Activated gamma-delta T cell (primary cell): ENCODE results near the gene SIRPB2.

Experiments
- DNase-seq: peaks from one replicate; lab custom pipeline; 2025; lab: John Stamatoyannopoulos, UW
- total RNA-seq, 2 donors: gene quantifications; one replicate each; lab custom pipeline; 2026; lab: John Stamatoyannopoulos, UW

The SIRPB2 gene
- total RNA-seq: 0.05 to 0.22 reads per million in 2 donors

- no peak for DNase-seq
Observed at GRCh38 chr20:1491281-1491840, at the start of gene SIRPB2. SIRPB2 (minus strand) TSS chr20:1491420; CDS start chr20:1491359, 61 bp downstream.

DNA sequence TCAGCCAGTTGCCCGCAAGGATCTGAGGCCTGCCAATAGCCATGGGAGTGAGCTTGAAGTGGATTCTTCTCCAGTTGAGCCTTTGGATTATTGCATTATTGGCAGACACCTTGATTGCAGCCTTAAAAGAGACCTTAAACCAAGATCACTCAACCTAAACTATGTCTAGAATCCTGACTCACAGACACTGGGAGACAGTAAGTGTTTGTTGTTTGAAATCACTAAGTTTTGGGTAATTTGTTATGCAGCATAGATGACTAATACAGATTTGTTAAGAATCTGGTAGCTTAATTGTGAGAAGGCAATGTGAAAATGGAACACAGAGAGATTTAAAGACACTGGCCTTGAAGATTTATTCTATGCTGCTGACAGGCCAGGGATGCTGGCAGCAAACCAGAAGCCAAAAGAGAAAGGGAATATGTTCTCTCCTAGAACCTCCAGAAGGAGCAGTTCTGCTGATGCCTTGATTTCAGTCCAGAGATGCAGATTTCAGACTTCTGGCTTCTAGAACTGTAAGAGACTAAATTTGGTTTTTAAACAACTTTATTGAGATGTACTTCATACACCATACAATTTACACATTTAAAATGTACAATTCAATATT, 48.7 kb upstream of the SIRPB2 start:
- no peak for DNase-seq

- no peak for DNase-seq
Observed at GRCh38 chr20:1538655-1539054, 47.4 kb upstream of the SIRPB2 start.

GRCh38 chr20:1537731-1538058, 46.5 kb upstream of the SIRPB2 start:
- no peak for DNase-seq

DNA sequence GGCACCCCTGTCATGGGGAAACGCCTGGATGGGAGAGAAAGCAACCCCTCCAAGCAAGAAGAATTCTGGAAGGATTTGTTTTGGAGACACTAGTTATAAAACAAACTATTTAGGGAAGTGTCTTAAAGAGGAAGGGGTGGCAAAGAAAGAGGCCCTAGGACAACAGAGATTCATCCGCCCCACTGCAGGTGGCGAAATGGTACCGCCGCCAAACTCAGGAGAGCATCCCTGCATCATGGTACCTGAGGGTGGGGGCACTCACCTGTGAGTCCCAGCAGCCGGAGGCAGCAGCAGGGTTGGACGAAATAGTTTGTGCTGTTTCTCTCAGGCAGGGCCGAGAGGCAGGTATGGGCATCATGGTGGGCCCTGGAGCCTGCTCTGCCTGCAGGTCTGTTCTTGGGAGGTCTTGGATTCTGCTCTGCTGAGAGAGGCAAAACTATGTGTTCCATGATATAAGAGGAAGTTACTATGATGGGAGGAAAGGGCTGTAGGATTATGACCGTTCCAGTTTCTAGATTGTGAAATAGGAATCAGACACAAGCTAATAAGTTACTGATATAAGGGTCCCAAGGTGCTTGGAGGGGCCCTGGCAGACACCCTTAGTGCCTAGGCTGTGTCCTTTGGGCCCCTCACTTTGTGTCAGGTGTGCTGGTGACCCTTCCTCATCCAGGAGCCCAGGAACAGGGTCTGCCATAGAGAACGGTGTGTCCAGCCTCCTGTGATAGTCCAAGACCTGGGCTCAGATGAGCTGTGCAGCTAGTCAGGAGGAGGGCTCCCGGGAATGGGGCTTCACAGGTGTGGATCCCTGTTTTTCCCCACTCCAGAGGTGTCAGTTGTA, 45.9 kb upstream of the SIRPB2 start:
- no peak for DNase-seq

GRCh38 chr20:1535420-1536175, 44.4 kb upstream of the SIRPB2 start:
- no peak for DNase-seq

GRCh38 chr20:1534526-1534925, 43.3 kb upstream of the SIRPB2 start:
- DNase-seq: no peak

- no peak for DNase-seq
Observed at GRCh38 chr20:1533059-1533458, 41.8 kb upstream of the SIRPB2 start.

DNA sequence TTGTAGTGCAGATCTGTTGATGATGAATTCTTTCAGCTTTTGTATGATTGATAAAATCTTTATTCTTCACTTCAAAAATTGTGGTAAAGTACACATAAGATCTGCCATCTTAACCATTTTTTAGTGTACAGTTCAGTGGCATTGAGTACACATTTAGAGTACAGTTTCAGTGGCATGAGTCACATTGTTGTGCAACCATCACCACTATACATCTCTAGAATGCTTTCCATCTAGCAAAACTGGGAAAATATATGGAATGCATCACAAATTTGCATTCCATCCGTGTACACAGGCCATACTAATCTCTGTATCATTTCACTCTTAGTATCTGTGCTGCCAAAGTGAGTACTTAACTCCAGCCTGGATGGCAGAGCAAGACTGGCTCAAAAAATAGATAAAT, 37.6 kb upstream of the SIRPB2 start:
- DNase-seq: no peak

GRCh38 chr20:1527923-1528322, 36.7 kb upstream of the SIRPB2 start:
- DNase-seq: no peak

DNA sequence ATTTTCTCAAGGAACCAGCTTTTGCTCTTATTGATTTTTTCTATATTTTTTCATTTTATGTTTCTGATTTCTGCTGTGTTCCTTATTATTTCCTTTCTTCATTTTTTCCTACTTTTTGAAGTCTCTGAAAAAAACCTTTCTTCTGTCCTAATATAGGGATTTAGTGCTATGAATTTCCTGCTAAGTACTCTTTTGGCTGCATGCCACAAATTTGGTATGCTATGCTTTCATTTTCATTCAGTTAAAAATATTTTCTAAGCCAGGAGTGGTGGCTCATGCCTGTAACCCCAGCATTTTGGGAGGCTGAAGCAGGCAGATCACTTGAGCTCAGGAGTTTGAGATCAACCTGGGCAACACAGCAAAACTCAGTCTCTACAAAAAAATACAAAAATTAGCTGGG, 35.7 kb upstream of the SIRPB2 start:
- DNase-seq: no peak

DNA sequence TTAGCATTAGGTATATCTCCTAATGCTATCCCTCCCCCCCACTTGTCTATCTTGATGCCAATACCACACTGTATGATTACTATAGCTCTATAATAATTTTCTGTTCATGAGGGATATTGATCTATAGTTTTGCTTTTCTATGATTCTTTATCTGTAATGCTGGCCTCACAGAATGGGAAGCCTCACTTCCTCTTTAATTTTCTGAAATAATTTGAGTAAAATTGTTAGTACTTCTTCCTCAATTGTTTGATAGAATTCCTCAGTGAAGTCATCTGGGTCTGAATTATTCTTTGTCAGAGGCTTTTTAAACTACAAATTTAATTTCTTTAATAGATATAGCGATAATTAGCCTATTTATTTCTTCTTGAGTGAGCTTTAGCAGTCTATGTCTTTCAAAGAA, 35.1 kb upstream of the SIRPB2 start:
- no peak for DNase-seq

DNA sequence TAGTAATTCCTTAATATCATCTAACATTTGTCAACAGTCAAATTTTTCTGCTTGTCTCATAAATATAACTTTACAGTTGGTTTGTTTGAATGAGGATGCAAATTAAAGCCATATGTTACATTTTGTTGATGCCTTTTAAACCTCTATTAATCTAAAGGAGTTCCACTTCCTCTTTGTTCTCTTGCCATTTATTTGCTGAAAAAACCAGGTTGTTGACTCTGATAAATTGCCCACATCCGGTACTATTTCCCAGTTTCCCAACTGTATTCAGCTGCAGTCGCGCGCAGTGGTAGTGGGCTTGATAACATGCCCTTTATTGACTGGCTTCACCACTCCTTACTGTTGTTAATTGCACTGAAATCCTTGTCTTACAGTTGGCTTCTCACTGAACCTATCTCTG, 32.8 kb upstream of the SIRPB2 start:
- DNase-seq: no peak

DNA sequence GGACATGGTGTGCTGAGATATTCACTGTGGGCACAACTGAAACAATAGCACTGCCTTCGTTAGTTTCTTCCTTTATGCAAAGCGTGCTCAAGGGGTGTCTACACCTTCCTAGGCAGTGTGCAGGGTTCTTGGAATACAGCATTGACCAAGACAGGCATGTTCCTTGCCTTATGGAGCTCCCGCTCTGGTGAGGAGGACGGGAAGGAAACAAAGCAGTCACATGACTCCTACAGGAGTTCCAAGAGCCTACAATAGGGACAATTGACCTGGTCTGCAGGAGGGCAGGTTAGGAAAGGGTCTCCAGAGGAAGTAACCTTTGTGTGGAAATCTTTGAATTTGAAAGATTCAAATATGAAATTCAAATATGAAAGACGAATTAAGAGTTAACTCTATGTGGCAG, 25.8 kb upstream of the SIRPB2 start:
- no peak for DNase-seq

DNA sequence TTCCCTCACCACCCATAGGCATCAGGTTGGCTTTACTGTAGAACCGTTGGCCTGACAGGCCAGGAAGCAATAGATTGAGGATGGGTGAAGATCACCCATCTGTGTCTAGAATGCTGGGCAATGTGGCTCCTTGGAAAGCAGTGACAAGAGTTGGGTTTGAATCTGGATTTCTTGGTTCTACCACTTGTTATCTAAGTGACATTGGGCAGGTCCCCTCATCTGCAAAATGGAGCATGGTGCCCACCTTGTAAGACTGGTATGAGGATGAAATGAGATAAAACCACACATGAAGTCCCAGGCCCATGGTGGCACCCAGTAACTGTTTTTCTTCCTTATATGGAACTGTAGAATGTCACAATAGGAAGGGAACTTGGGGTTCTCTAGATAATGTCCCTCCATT, 22.6 kb upstream of the SIRPB2 start:
- no peak for DNase-seq

- DNase-seq: no peak
Observed at GRCh38 chr20:1509237-1509636, 18.0 kb upstream of the SIRPB2 start.

DNA sequence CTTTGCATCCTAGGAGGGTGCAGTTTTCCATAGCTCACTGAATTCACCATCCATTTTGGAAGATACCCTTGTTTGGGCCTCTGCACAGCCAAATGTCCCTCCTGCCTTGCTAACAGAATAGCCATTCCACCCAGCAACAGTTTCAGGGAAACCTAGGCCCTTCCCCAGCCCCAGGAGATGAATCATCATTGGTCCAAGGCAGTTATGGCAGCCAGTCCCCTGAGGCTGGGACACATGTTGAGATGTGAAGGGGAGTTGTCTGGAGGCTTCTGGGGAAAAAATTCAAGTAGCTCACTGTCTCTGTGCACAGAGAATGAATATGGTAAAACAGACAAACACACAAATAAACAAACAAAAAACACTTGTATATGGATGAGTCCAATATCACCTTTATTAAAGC, 17.4 kb upstream of the SIRPB2 start:
- no peak for DNase-seq

DNA sequence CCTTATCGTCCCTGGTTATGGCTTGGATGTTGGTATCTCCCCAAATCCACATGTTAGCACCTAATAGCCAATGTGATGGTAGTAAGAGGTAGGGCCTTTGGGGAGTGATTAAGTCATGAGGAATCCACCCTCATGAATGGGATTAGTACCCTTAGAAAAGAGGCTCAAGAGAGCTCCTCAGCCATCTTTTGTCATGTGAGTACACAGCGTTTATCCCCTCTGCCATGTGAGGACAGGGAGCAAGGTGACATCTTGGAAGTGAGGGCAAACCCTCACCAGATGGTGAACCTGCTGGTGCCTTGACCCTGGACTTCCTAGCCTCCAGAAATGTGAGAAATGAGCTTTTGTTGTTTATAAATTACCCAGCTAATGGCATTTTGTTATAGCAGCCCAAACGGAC, 16.1 kb upstream of the SIRPB2 start:
- no peak for DNase-seq

GRCh38 chr20:1505871-1506270, 14.7 kb upstream of the SIRPB2 start:
- no peak for DNase-seq

- DNase-seq: no peak
Observed at GRCh38 chr20:1505361-1505760, 14.1 kb upstream of the SIRPB2 start.

- no peak for DNase-seq
Observed at GRCh38 chr20:1503564-1504227, 12.5 kb upstream of the SIRPB2 start.

DNA sequence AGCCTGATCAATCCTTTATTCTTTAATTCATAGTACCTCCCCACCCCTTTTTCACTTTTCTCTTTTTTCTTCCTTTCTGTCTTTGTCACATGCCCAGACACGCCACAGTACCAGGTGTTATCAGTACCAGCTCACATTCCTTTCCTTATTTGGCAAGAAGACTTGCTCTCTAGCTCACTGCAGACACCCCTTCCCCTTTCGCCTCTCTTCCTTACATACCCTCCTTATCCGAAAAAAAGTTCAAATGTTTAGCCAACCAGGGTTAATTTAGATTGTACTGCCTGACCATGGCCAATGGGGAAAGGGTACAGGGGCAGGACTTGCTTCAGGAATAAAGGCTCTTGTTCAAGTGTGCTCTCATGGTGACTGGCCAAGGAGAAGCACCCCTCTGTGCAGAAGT, 9.3 kb upstream of the SIRPB2 start:
- DNase-seq: no peak
